Measurements from ENCODE around the gene EPAS1.

The EPAS1 gene

GRCh38 chr2:46428911-46429436, 131.8 kb downstream of the EPAS1 start:
- Mint-ChIP-seq H3K27ac (no peak overlapping the region), H3K36me3 (ENCODE audit: low read depth) (no peaks in the 10 kb centered on the region), H3K9me3 (no peaks in the 10 kb centered on the region), H3K4me3 (no peak overlapping the region), H3K27me3 (ENCODE audit: low read depth) (peaks cover 7% of the 10 kb centered on the region), H3K4me1 (ENCODE audit: low read depth) (peaks cover 4% of the 10 kb centered on the region)

GRCh38 chr2:46430413-46430812, 133.2 kb downstream of the EPAS1 start:
- Mint-ChIP-seq H3K36me3 (ENCODE audit: low read depth) (no peaks in the 10 kb centered on the region), H3K4me3 (no peak overlapping the region), H3K27ac (no peak overlapping the region), H3K27me3 (ENCODE audit: low read depth) (peaks cover 8% of the 10 kb centered on the region), H3K9me3 (no peaks in the 10 kb centered on the region), H3K4me1 (ENCODE audit: low read depth) (peaks cover 4% of the 10 kb centered on the region)

- Mint-ChIP-seq H3K4me3 (no peak overlapping the region), H3K27ac (no peak overlapping the region), H3K9me3 (no peaks in the 10 kb centered on the region)
These were observed 133.8 kb downstream of the EPAS1 start for GRCh38 chr2:46430992-46431391.

GRCh38 chr2:46431481-46432235, 134.5 kb downstream of the EPAS1 start:
- no peak overlapping the region for H3K4me3 Mint-ChIP-seq
- H3K4me1 Mint-ChIP-seq (ENCODE audit: low read depth), result peaks cover 4% of the 10 kb centered on the region
- H3K27me3 Mint-ChIP-seq (ENCODE audit: low read depth), result peaks cover 8% of the 10 kb centered on the region
- no peak overlapping the region for H3K27ac Mint-ChIP-seq
- no peaks in the 10 kb centered on the region for H3K36me3 Mint-ChIP-seq (ENCODE audit: low read depth)
- no peaks in the 10 kb centered on the region for H3K9me3 Mint-ChIP-seq

More at GRCh38 chr2:46430992-46431391, 133.8 kb downstream of the EPAS1 start:
- Mint-ChIP-seq H3K27me3 (ENCODE audit: low read depth) (peaks cover 8% of the 10 kb centered on the region), H3K36me3 (ENCODE audit: low read depth) (no peaks in the 10 kb centered on the region), H3K4me1 (ENCODE audit: low read depth) (peaks cover 4% of the 10 kb centered on the region)

GRCh38 chr2:46434851-46435273, 137.7 kb downstream of the EPAS1 start:
- Mint-ChIP-seq H3K9me3 (no peaks in the 10 kb centered on the region), H3K36me3 (ENCODE audit: low read depth) (no peaks in the 10 kb centered on the region), H3K4me3 (no peak overlapping the region), H3K27me3 (ENCODE audit: low read depth) (peaks cover 8% of the 10 kb centered on the region), H3K4me1 (ENCODE audit: low read depth) (peaks cover 16% of the 10 kb centered on the region), H3K27ac (no peak overlapping the region)

GRCh38 chr2:46435353-46435752, 138.1 kb downstream of the EPAS1 start:
- no peaks in the 10 kb centered on the region for H3K9me3 Mint-ChIP-seq
- no peak overlapping the region for H3K27ac Mint-ChIP-seq
- H3K4me3 Mint-ChIP-seq, result no peak overlapping the region
- peaks cover 17% of the 10 kb centered on the region for H3K4me1 Mint-ChIP-seq (ENCODE audit: low read depth)
- H3K36me3 Mint-ChIP-seq (ENCODE audit: low read depth), result no peaks in the 10 kb centered on the region
- peaks cover 8% of the 10 kb centered on the region for H3K27me3 Mint-ChIP-seq (ENCODE audit: low read depth)

DNA sequence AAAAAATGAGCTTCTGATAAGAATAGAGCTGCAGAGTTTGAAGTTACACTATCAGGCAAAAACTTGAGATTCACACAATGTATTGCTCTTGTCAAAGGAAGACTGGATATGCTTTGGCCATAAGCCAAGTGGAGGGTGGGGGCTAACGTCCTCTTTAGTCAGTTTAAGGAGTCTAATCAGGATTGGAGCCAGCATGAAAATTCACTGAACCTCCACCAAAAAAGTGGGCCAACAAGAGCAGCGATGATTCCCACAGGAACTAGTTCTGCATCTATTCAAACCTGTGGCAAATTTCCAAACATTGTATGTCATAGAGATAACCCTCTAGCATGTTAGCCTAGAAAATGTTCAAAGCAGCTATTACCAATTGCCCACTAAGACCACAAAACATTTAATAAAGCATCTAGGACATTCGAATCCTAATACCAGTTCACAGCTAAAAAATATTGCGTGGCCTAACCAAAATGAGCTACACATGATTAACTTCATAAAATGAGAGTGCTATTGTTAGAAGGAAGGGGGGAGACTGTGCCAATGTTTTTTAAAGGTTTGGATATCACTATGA, 138.7 kb downstream of the EPAS1 start:
- Mint-ChIP-seq H3K4me1 (ENCODE audit: low read depth) (peaks cover 17% of the 10 kb centered on the region), H3K9me3 (no peaks in the 10 kb centered on the region), H3K27ac (no peak overlapping the region), H3K36me3 (ENCODE audit: low read depth) (no peaks in the 10 kb centered on the region), H3K27me3 (ENCODE audit: low read depth) (peaks cover 8% of the 10 kb centered on the region), H3K4me3 (no peak overlapping the region)

Data from T-helper 1 cell treated with Interleukin-12 subunit alpha and Interleukin-12 subunit beta and Interleukin-4 antibody, amounts not matched to agents 30 μg/mL and 1 μg/mL, for 36 hours (primary cell).